Neuronal stem cell (in vitro differentiated cells): ENCODE measurements around the gene TOGARAM1.

Experiments used
- DNase-seq: peaks from one replicate; pipeline ENCODE4 v3.0.0-alpha.2; 2013; ENCODE audit warnings: low spot score
- H2AFZ ChIP-seq: one replicate; pipeline ENCODE4 v1.6.1; 2013; ENCODE audit warnings: mild to moderate bottlenecking, low read length, inconsistent platforms
- H2AK5ac ChIP-seq: 2 replicates; pipeline ENCODE4 v1.6.1; 2013; ENCODE audit warnings: low read depth, mild to moderate bottlenecking, inconsistent platforms, low read length, moderate library complexity, mixed read lengths
- H2BK120ac ChIP-seq: 2 replicates; pipeline ENCODE4 v1.6.1; 2013; ENCODE audit warnings: low read depth, mild to moderate bottlenecking, inconsistent platforms, low read length, moderate library complexity, mixed read lengths
- H2BK12ac ChIP-seq: one replicate; pipeline ENCODE4 v1.6.1; 2013; ENCODE audit warnings: low read length, inconsistent platforms
- H2BK15ac ChIP-seq: 2 replicates; pipeline ENCODE4 v1.6.1; 2013; ENCODE audit warnings: mild to moderate bottlenecking, low read length, inconsistent platforms, mixed read lengths
- H2BK5ac ChIP-seq: one replicate; pipeline ENCODE4 v1.6.1; 2013; ENCODE audit warnings: inconsistent platforms, mild to moderate bottlenecking, low read length, moderate library complexity
- H3K14ac ChIP-seq: one replicate; pipeline ENCODE4 v1.6.1; 2013; ENCODE audit warnings: low read length, inconsistent platforms
- H3K18ac ChIP-seq: 2 replicates; pipeline ENCODE4 v1.6.1; 2013; ENCODE audit warnings: low read length, inconsistent platforms
- H3K23ac ChIP-seq: 2 replicates; pipeline ENCODE4 v1.6.1; 2013; ENCODE audit warnings: low read depth, mild to moderate bottlenecking, mixed read lengths, low read length, inconsistent platforms; ENCODE audit not compliant: poor library complexity
- H3K27ac ChIP-seq: replicated peaks from 3 replicates; pipeline ENCODE4 v1.5.1; 2013; ENCODE audit warnings: low read length, inconsistent platforms
- H3K27me3 ChIP-seq, 3 experiments: 2 replicates each; pipeline ENCODE4 v1.6.1; 2013; ENCODE audit warnings: low read length in 3 of 3, mild to moderate bottlenecking in 2 of 3, inconsistent platforms in 1 of 3, low read depth in 1 of 3, mixed read lengths in 1 of 3, moderate library complexity in 1 of 3; ENCODE audit not compliant: control insufficient read depth in 3 of 3, insufficient read depth in 3 of 3
- H3K36me3 ChIP-seq, 2 donors: replicated peaks in 1 of 2; 2 replicates each; pipeline ENCODE4 v1.6.1; 2013; ENCODE audit warnings: low read length in 2 of 2; ENCODE audit not compliant: control insufficient read depth in 2 of 2, insufficient read depth in 2 of 2
- H3K4ac ChIP-seq: 2 replicates; pipeline ENCODE4 v1.6.1; 2013; ENCODE audit warnings: inconsistent platforms, mild to moderate bottlenecking, low read length, moderate library complexity
- H3K4me1 ChIP-seq, 2 donors: 1 replicate in 1 of 2; 2 replicates in 1 of 2; pipeline ENCODE4 v1.6.1; 2013; ENCODE audit warnings: low read length in 2 of 2, low read depth in 1 of 2; ENCODE audit not compliant: control insufficient read depth in 2 of 2, insufficient read depth in 1 of 2
- H3K4me2 ChIP-seq: one replicate; pipeline ENCODE4 v1.6.1; 2013; ENCODE audit warnings: mild to moderate bottlenecking, low read length, inconsistent platforms; ENCODE audit not compliant: insufficient read depth, poor library complexity, severe bottlenecking
- H3K4me3 ChIP-seq, 2 donors: 2 replicates each; pipeline ENCODE4 v1.5.1; 2013; ENCODE audit warnings: low read length in 2 of 2, mild to moderate bottlenecking in 2 of 2, inconsistent platforms in 1 of 2, moderate library complexity in 1 of 2
- H3K79me1 ChIP-seq: one replicate; pipeline ENCODE4 v1.6.1; 2013; ENCODE audit warnings: low read depth, mild to moderate bottlenecking, inconsistent platforms, low read length, moderate library complexity
- H3K9ac ChIP-seq: one replicate; pipeline ENCODE4 v1.6.1; 2013; ENCODE audit warnings: mild to moderate bottlenecking, low read depth, low read length, inconsistent platforms; ENCODE audit not compliant: poor library complexity
- H3K9me3 ChIP-seq, 2 donors: replicated peaks in 1 of 2; 2 replicates each; pipeline versions ENCODE3 to v1.6.1; 2013; ENCODE audit warnings: low read length in 2 of 2, mild to moderate bottlenecking in 2 of 2, inconsistent platforms in 1 of 2, low read depth in 1 of 2, mixed read lengths in 1 of 2, moderate library complexity in 1 of 2; ENCODE audit not compliant: control insufficient read depth in 2 of 2, insufficient read depth in 1 of 2
- H4K8ac ChIP-seq: one replicate; pipeline ENCODE4 v1.6.1; 2013; ENCODE audit warnings: low read depth, mild to moderate bottlenecking, inconsistent platforms, low read length, moderate library complexity
- H4K91ac ChIP-seq: one replicate; pipeline ENCODE4 v1.6.1; 2013; ENCODE audit warnings: low read length, low read depth, mild to moderate bottlenecking, inconsistent platforms; ENCODE audit not compliant: poor library complexity
- WGBS, 2 donors: extraction: QIAGEN DNeasy Blood & Tissue Kit; methylation state at CpG; one replicate each; pipeline ENCODE4 v1.1.7; 2013; ENCODE audit warnings: missing lambda C conversion rate in 2 of 2, mixed read lengths in 1 of 2; ENCODE audit not compliant: insufficient read length in 2 of 2, insufficient replicate concordance in 1 of 2; ENCODE audit errors: extremely low coverage in 2 of 2; 5-methylcytosine and 5-hydroxymethylcytosine counted together

TOGARAM1 gene

DNA sequence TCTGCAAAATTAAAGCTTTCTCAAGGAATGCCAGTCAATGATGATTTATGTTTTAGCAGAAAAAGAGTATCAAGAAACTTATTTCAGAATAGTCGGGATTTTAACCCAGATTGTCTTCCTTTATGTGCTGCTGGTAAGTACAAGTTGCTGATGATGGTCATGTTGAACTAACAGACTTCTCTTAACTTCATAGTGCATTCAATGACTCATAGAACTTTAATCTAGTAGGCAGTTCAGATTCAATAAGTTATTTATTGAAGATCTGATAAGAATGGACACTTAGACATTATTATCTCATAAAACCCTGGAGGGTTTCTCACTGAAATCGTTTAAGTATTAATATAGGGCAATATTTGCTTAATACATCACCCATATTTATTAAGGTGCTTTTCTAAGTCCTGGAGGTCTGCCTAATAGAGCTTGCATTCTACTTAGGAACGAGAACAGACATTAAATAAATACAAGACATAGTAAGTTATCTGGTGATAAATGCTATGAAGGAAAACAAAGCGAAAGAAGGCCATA, 33.8 kb downstream of the TOGARAM1 start:
- Histone ChIP-seq H3K4me2 (no peak overlapping the region), H3K79me1 (peaks cover 2% of the 10 kb centered on the region), H3K27ac (no peak overlapping the region), H3K4ac (no peak overlapping the region), H2AFZ (no peak overlapping the region), H2BK15ac (no peak overlapping the region), H3K4me1 (no peaks in the 10 kb centered on the region), H3K27me3 (no peaks in the 10 kb centered on the region), H3K23ac (no peak overlapping the region), H2BK5ac (no peak overlapping the region), H2AK5ac (no peak overlapping the region), H2BK120ac (no peak overlapping the region), H2BK12ac (no peak overlapping the region), H3K36me3 (peaks cover 3 to 31% of the 10 kb centered on the region in 2 donors), H4K8ac (no peak overlapping the region), H3K9ac (no peak overlapping the region), H3K18ac (no peak overlapping the region), H3K14ac (no peak overlapping the region), H4K91ac (no peak overlapping the region), H3K4me3 (no peak overlapping the region), H3K9me3 (no peaks in the 10 kb centered on the region)
- no CpG with 5 or more reads among the region's 4 CpGs for WGBS, 2 donors
- no peak for DNase-seq

DNA sequence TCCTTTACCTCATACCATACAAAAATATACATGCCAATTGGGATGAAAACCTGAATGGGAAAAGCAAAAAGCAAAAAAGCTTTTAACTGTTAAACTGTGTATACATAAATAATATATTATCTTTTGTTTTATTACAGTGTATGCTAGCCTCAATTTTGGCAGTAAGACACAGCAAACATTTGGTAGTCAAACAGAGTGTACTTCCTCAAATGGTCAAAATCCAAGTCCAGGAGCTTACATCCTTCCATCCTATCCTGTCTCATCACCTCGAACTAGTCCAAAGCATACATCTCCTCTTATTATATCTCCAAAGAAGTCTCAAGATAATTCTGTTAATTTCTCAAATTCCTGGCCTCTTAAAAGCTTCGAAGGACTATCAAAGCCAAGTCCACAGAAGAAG, 41.9 kb downstream of the TOGARAM1 start:
- Histone ChIP-seq H2BK5ac (no peak overlapping the region), H4K8ac (no peak overlapping the region), H2BK120ac (no peak overlapping the region), H3K14ac (no peak overlapping the region), H3K9me3 (no peaks in the 10 kb centered on the region), H3K36me3 (peaks cover 2 to 54% of the 10 kb centered on the region in 2 donors), H3K79me1 (no peaks in the 10 kb centered on the region), H3K18ac (no peak overlapping the region), H2AFZ (no peak overlapping the region), H3K4me2 (no peak overlapping the region), H3K4me1 (no peaks in the 10 kb centered on the region), H3K4ac (no peak overlapping the region), H2BK15ac (no peak overlapping the region), H4K91ac (no peak overlapping the region), H3K23ac (no peak overlapping the region), H2AK5ac (no peak overlapping the region), H2BK12ac (no peak overlapping the region), H3K27me3 (no peaks in the 10 kb centered on the region), H3K27ac (no peak overlapping the region), H3K9ac (no peak overlapping the region), H3K4me3 (no peak overlapping the region)
- no CpG with 5 or more reads among the region's 2 CpGs for WGBS, 2 donors
- DNase-seq = no peak

DNA sequence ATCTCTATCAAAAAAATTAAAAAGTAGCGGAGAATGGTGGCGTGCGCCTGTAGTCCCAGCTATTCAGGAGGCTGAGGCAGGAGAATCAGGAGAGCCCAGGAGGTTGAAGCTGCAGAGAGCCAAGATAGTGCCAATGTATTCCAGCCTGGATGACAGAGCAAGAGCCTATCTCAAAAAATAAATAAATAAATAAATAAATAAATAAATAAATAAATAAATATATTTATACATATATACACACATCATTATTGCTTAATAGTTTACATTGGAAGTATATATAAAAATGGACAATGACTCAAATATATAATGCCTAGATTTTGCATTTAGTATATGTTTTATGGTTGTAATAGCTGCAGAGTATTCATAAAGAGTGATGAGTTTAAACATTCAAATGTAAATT, 53.1 kb downstream of the TOGARAM1 start:
- Histone ChIP-seq H3K36me3 (peaks cover 0 to 69% of the 10 kb centered on the region in 2 donors), H2BK120ac (no peak overlapping the region), H3K27me3 (no peaks in the 10 kb centered on the region), H3K9ac (no peak overlapping the region), H3K18ac (no peak overlapping the region), H3K4me2 (no peak overlapping the region), H3K4ac (no peak overlapping the region), H3K4me3 (no peak overlapping the region), H2BK12ac (no peak overlapping the region), H4K8ac (no peak overlapping the region), H2AFZ (no peak overlapping the region), H3K9me3 (no peaks in the 10 kb centered on the region), H3K79me1 (no peaks in the 10 kb centered on the region), H3K23ac (no peak overlapping the region), H2AK5ac (no peak overlapping the region), H3K27ac (no peak overlapping the region), H2BK15ac (no peak overlapping the region), H4K91ac (no peak overlapping the region), H2BK5ac (no peak overlapping the region), H3K4me1 (no peaks in the 10 kb centered on the region), H3K14ac (no peak overlapping the region)
- WGBS, 2 donors = no CpG with 5 or more reads among the region's 3 CpGs
- no peak for DNase-seq

DNA sequence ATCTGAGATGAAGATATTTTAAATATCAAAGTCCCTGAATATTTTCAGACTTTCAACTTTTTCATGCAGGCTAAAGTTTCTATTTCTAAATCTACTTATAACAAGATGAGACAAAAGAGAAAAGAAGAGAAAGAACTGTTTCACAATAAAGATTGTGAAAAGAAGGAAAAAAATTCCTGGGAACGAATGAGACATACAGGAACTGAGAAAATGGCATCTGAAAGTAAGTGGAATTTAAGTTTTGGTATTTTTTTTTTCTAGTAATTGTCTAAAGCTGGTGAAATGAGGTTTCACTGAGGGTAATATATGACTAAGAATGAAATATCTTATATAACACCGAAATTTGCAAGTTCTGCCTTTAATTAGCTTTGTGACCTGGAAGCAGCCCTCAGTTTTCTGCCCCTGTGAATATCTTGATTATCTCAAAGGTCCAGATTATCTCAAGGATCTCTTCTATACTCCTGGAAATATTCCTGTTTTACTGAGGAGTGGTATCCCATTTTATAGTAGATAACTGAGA, 66.2 kb downstream of the TOGARAM1 start:
- Histone ChIP-seq H3K4me1 (no peaks in the 10 kb centered on the region), H4K8ac (no peak overlapping the region), H3K23ac (no peak overlapping the region), H3K27me3 (no peaks in the 10 kb centered on the region), H3K9ac (no peak overlapping the region), H3K4me2 (no peak overlapping the region), H3K14ac (no peak overlapping the region), H3K18ac (no peak overlapping the region), H2BK15ac (no peak overlapping the region), H3K4me3 (no peak overlapping the region), H2AK5ac (no peak overlapping the region), H3K36me3 (peaks cover 2 to 87% of the 10 kb centered on the region in 2 donors), H2BK5ac (no peak overlapping the region), H3K4ac (no peak overlapping the region), H3K27ac (no peak overlapping the region), H4K91ac (no peak overlapping the region), H3K79me1 (no peaks in the 10 kb centered on the region), H2AFZ (no peak overlapping the region), H2BK120ac (no peak overlapping the region), H3K9me3 (no peaks in the 10 kb centered on the region), H2BK12ac (no peak overlapping the region)
- no CpG with 5 or more reads among the region's 2 CpGs for WGBS, 2 donors
- no peak for DNase-seq
